Erythroblast (primary cell): ENCODE results near the gene TPCN2.
A peak's percentile ranks its signal among the peaks of the same experiment; 100 is the strongest.
"Not testable (repeated sequence)": the region's sequence is repeated elsewhere in the genome, so short reads cannot be mapped to it uniquely, and the experiment has no call there.

ENCODE experiments used
- DNase-seq, 2 experiments: peaks; one replicate each; lab custom pipeline; 2025; lab: John Stamatoyannopoulos, UW
- GATA1 ChIP-seq: IDR thresholded peaks from 2 replicates; pipeline ENCODE4 v1.6.1; 2011; ENCODE audit warnings: low read depth, mild to moderate bottlenecking, control low read depth, low read length, moderate library complexity
- POLR2A ChIP-seq: IDR thresholded peaks from 2 replicates; pipeline ENCODE4 v1.6.1; 2011; ENCODE audit warnings: mild to moderate bottlenecking, low read length

The TPCN2 gene

DNA sequence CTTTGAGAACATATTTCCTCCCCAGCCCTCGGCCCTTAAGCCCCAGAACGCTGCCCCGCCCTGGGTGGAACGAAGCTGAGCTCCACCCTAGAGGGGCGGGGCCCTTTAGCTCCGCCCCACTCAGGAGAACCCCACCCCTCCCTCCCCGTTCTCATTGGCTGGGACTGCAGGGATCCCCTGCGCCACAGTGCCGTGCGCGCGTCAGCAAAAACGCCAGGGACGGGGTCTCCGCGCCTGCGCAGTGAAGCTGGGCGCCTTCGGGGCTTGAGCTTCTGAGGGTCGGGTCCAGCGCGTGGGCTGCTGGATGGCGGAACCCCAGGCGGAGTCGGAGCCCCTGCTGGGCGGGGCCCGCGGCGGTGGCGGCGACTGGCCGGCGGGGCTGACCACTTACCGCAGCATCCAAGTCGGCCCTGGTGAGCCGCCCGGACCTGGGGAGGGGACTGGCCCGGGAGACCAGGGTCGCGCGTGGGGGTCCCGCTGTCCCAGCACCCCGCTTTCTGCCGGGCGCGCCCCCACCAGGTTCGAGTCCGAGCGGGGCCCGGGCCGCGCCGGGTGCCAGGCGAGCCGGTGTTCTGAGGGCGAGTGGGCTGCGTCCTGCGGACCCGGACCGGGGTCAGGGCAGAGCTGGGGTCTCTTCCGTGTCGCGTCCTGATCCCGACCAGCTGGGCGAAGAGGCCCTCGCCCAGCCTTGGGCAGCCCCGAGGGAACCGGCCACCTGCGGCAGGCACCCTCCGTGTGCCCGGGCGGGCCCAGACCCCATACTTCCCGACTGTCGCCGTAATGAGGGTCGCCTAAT is at the start of gene TPCN2:
Gene TPCN2, plus strand, starts transcription at position 239 of the 796 bp plus-strand sequence. Its CDS starts 66 bp downstream, at position 305.
- TF ChIP-seq POLR2A (peak; percentile 63), GATA1 (no peak)
- DNase-seq, result peak; percentile 95 to 97

DNA sequence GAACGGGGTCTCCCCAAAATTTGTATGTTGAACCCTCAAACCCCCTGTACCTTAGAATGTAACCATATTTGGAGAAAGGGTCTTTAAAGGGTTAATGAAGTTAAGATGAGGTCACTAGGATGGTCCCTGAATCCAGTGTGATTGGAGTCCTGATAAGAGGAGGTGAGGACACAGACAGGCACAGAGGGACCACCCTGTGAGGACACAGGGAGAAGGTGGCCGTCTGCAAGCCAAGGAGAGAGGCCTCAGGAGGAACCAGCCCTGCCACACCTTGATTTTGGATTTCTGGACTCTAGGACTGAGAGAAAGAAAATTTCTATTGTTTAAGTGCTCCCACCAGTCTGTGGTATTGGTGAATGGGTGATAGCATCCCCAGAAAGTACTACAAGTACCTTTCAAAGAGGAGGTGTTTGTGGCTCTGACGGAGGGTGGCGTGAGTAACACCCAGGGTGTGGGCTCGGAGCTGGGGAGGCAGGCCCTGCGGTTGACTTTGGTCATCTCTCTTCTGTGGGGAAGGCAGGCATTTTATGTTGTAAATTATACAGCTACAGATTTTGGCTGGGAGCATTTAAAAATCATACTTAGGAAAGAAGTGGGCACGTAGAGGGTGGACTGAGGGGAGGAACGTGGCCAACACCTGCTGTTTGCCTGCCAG is 49.5 kb upstream of the TPCN2 start:
- no peak for DNase-seq
- TF ChIP-seq GATA1 (no peak), POLR2A (no peak)

DNA sequence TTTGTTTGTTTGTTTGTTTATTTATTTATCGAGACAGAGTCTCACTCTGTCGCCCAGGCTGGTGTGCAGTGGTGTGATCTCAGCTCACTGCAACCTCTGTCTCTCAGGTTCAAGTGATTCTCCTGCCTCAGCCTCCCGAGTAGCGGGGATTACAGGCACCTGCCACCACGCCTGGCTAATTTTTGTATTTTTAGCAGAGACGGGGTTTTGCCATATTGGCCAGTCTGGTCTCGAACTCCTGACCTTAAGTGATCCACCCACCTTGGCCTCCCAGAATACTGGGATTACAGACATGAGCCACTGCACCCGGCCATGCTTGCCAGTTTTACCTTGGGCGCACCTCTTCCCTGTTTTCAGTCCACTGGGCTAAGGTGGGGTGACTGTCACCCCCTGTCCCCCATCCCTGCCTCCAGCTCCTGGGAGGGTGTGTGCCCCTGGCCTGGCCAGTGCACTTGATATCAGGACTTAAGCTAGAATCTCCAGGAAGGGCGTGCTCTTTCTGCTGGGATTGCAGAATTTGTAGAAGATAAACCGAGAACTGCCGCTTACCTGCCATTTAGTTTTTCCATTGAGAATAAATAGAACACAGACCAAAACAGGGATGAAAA is 48.9 kb upstream of the TPCN2 start:
- not testable (repeated sequence) for DNase-seq

DNA sequence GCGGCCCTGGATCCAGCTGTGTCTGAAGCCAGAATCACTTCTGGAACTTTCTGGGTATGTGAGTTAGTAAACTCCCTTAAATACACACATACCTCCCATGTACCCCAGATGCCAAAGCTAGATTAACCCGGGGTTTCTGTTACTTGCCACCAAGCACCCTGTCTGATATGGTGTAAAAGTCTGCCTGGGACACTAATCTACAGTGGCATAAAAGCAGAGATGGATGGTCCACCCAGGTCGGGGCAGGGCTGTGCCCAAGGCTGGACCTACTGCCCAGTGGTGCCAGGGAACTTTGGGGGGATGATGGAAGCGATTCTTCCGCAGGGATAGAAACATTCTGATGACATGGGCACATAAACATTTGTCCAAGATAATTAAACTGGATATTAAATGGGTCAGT is 48.3 kb upstream of the TPCN2 start:
- DNase-seq, result no peak
- no peak for TF ChIP-seq GATA1
- no peak for TF ChIP-seq POLR2A

DNA sequence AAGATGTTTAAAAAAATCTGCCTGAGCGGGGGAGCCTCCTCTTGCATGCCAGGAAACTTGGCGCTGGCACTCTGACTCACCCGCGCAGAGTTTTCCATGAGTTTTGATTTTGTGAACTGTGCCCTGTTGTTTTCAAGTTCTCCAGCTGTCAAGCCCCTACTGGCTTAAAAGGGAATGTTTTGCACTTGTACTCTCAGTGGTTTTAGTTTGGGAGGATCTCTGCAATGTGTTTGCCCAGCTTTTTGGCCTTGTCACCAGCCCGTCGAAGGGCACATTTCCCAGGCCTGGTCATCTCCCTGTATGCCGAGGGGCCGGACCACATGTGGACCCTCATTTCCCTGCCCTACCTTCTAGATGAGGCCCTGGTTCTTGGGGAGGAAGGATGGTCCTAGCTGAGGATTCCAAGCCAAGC is 47.9 kb upstream of the TPCN2 start:
- peak in 1 of 2 experiments; percentile 21 for DNase-seq
- TF ChIP-seq POLR2A (no peak), GATA1 (no peak)

DNA sequence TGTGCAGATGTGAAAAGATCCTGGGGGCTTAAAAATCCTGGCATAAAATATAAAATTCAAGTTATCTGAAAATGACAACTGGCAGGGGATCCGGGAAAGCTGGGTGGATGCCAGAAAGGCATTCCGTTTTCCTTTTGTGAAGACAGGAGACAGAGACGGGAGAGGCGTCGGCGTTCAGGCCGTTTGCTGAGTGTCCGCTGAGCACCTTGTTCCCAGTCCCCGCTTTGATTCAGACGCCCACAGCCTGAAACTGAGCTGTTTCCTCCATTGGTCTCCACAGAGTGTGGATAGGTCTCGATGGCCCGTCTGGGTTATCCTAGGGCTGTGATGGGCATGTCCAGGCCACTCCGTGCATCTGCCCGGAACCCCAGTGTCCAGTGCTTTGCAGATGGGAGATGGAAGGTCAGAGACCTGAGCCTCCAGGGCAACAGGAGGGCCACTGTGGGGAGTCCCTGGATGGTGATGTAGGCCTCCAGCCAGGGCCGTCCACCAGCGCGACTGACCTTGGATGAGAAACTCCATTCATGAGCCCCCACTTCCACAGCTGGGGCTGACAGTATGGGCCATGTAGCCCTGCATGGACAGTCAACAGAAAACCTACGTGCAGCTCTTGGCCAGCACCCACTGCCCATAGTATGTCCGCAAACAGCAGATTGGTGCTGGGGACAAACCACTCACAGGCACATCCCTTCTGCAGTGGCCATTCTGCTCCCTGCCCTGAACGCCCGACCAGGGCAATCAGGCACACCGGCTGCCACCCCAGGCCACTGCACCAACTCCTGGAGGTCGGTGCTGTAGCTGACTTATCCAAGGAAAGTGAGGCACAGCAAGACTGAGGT is 47.3 kb upstream of the TPCN2 start:
- DNase-seq, result no peak

DNA sequence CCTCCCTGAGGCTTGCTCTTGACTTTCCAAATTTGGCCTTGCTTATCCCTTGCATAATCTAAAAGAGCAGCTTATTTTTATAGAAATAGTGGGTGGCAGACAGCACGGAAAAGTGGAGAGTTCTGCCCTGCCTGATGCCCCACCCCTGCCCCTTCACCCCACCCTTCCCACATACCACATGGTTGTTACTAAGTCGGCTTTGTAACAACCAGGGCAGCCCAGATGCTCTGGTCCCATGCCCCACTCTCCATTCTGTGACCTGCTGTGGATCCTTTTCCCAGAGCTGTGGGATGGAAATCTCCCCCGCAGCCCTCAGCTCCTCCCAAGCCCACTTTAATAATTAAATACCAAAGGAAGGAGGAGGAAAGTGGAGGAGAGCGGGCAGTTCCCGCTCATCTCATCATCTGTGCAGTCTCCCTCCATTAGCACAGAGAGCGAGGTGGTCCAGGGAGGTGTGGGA is 46.6 kb upstream of the TPCN2 start:
- TF ChIP-seq GATA1 (no peak), POLR2A (no peak)
- no peak for DNase-seq

More for the DNA sequence above, 47.3 kb upstream of the TPCN2 start:
- TF ChIP-seq POLR2A (no peak), GATA1 (no peak)

DNA sequence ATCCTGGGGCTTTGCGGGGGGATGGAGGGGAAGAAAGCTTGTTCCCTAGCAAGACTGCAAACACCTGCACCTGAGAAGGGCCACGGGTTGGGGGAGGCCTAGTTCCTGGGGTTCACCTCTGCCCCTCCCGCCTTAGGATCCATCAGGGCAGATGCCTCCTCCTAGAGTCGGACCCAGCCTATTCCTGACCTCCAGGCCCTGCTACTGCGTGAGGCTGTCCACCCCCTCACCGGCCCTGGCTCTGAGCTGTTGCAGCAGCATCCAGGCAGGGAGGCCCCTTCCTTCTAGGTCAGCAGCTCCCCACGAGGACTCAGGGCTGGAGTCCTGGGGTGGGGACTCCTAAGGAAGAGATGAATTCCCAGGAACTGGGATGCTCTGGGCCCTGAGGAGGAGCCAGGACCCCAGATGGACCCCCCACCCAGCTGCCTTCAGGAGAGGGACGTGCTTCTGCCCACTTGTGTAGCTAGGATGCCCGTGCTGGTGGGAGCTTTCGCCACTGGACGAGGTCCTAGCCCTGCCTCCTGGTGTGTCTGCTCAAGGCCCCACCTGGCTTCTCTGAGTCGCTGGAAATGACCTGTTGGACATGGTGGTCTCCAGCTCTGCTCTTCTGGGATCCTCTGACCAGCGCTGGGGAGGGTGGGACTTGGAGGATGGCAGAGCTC is 46.0 kb upstream of the TPCN2 start:
- DNase-seq, result no peak
- no peak for TF ChIP-seq POLR2A
- TF ChIP-seq GATA1, result no peak

DNA sequence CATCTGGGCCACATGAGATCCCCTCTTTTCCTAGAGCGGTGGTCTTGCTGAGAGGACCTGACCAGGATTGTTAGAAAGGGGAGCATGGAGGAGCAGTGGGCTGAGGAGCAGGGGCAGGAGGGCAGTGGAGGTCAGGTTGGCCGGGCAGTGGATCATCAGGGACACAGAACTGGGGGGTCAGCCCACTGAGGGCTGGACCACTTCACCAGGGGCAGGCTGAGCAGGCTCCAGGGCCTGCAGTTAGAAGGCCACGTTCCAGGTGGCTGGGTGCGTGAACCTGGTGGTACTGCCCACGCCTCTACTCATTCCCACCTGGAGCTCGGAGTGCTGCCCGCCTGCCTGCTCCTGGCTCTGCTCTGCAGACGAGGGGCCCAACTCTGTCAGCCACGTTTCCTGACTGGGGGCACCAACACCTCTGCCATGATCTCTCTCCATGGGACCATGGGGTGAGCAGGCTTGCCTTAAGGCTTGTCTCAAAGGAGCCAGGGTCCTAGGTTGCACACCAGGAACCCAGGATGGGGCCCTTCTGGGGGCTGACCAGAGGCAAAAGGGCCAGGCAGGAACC is 45.3 kb upstream of the TPCN2 start:
- DNase-seq, result no peak

DNA sequence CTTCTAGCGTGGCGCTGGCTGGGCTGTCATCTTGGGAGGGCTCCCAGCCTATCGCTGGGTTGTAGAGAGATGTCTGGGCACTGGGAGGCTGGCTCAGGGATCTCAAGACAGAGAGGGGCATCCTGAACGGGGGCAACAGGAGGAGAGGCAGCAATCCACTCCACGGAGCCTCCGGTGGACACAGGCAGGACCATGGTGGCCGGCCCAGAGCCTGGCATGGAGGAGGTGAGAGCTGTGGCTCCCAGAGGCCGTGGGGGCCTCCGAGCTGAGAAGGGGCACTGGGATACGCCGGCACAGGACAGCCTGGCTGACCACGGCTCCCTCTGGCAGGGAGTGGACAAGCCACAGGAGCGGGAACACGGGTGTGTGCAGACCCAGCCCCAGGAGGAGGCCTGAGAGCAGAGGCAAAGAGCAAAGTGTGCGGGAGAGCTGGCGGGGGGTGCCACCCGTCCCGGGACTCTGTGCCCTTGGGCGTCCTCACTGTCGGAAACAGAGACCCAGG is 44.8 kb upstream of the TPCN2 start:
- TF ChIP-seq GATA1 (no peak), POLR2A (no peak)

More for the DNA sequence above, 45.3 kb upstream of the TPCN2 start:
- no peak for TF ChIP-seq GATA1
- no peak for TF ChIP-seq POLR2A

DNA sequence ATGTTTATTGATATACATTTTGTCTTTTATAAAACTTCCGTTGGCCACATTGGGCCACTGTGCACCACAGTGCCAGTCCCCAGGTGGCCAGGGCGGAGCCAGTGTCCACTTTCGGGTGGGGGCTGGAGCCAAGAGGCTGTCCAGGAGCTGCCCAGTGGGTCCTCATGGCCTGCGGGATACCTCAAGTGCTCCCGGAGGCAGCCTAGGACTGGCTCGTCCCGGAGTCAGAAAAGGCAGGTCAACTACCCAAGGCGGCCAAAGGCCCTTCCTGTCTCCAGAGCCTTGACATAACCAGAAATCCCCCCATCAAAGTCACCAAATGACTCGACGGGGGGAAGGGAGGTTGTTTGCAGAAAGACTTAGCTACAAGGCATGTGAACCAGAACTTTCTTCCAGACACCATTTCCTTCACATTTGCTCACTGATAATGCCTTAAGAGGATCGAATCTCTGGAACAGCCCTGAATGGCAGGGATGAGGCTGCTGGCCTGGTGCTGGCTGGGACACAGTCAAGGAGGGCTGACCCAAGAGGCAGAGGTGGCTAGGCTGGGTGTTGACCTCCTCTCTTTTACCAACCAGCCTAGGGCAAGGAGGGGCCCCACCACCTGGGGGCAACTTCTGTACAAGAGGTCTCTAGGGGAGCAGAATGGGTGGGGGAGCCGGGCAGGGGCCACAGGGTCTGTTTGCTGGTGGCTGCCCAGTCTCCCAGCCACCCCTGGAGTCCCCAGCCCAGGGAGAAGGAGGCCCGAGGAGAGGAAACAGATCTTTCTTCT is 44.1 kb upstream of the TPCN2 start:
- no peak for DNase-seq
- no peak for TF ChIP-seq POLR2A
- TF ChIP-seq GATA1, result no peak

More for the DNA sequence above, 44.8 kb upstream of the TPCN2 start:
- DNase-seq, result no peak
